HCT116 (cell line): ENCODE data around the gene TMTC4.

ENCODE experiments used
- CTCF ChIP-seq, 3 experiments: fragments of 200-600 bp in 1 of 3; sonication (generic) in 1 of 3; IDR thresholded peaks in 2 of 3; conservative IDR thresholded peaks in 1 of 3; 2 replicates each; pipeline ENCODE4 v1.5.1; 2012 to 2017; ENCODE audit warnings: low read depth in 2 of 3, low read length in 2 of 3, antibody characterized with exemption in 1 of 3, borderline replicate concordance in 1 of 3, control low read depth in 1 of 3, mild to moderate bottlenecking in 1 of 3, mixed read lengths in 1 of 3, mixed run types in 1 of 3, moderate library complexity in 1 of 3; ENCODE audit not compliant: insufficient read depth in 1 of 3
- EGR1 ChIP-seq: IDR thresholded peaks from 2 replicates; pipeline ENCODE4 v1.6.1; 2012; ENCODE audit warnings: low read depth
- EZH2 ChIP-seq: fragments of 200-600 bp; sonication (generic); IDR thresholded peaks from 2 replicates; pipeline ENCODE4 v1.6.1; 2017; ENCODE audit warnings: antibody characterized with exemption, mixed run types
- EZH2phosphoT487 ChIP-seq: fragments of 200-600 bp; IDR thresholded peaks from 2 replicates; pipeline ENCODE4 v1.6.1; 2018; ENCODE audit warnings: antibody characterized with exemption, borderline replicate concordance
- FOSL1 ChIP-seq: IDR thresholded peaks from 2 replicates; pipeline ENCODE4 v1.6.1; 2012; ENCODE audit warnings: low read depth
- JUND ChIP-seq: IDR thresholded peaks from 2 replicates; pipeline ENCODE4 v1.6.1; 2012
- POLR2A ChIP-seq: IDR thresholded peaks from 2 replicates; pipeline ENCODE4 v1.7.0; 2011; ENCODE audit warnings: borderline replicate concordance; ENCODE audit not compliant: insufficient read depth, insufficient read length; ENCODE audit errors: extremely low read depth
- RAD21 ChIP-seq: IDR thresholded peaks from 2 replicates; pipeline ENCODE4 v1.6.1; 2012; ENCODE audit warnings: low read depth, mild to moderate bottlenecking
- REST ChIP-seq: IDR thresholded peaks from 2 replicates; pipeline ENCODE4 v1.6.1; 2012; ENCODE audit warnings: low read depth
- SIN3A ChIP-seq: IDR thresholded peaks from 2 replicates; pipeline ENCODE4 v1.6.1; 2012; ENCODE audit warnings: low read depth
- ZNF274 ChIP-seq: fragments of 200-500 bp; sonication (Bioruptor generic); IDR thresholded peaks from 2 replicates; pipeline ENCODE4 v1.6.1; 2014; ENCODE audit warnings: mild to moderate bottlenecking, low read depth, low read length, inconsistent platforms

GRCh38 chr13:100596516-100596915 lies 78.1 kb downstream of the TMTC4 start:
- TF ChIP-seq ZNF274 (no peak), POLR2A (no peak), CTCF (IDR thresholded peaks at IDR 0.05 in 2 of 3, conservative IDR thresholded peaks at IDR 0.05 in 1 of 3; ENCODE audit: borderline replicate concordance in 1 of 3, insufficient read depth in 1 of 3, low read depth in 2 of 3, low read length in 2 of 3) (no peak), EZH2phosphoT487 (no peak), EZH2 (no peak), EGR1 (no peak), JUND (no peak), RAD21 (no peak), SIN3A (no peak), REST (no peak), FOSL1 (no peak)
